ENCODE data around the gene GNA15.
"Not testable (repeated sequence)": the region's sequence is repeated elsewhere in the genome, so short reads cannot be mapped to it uniquely, and the experiment has no call there.

GNA15 gene, protein sequence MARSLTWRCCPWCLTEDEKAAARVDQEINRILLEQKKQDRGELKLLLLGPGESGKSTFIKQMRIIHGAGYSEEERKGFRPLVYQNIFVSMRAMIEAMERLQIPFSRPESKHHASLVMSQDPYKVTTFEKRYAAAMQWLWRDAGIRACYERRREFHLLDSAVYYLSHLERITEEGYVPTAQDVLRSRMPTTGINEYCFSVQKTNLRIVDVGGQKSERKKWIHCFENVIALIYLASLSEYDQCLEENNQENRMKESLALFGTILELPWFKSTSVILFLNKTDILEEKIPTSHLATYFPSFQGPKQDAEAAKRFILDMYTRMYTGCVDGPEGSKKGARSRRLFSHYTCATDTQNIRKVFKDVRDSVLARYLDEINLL

GRCh38 chr19:3135961-3136683, at the start of gene GNA15:
Gene GNA15, plus strand, starts transcription at chr19:3136033. Its CDS starts 418 bp downstream, at chr19:3136451.
- DNase-seq: no peak

DNA sequence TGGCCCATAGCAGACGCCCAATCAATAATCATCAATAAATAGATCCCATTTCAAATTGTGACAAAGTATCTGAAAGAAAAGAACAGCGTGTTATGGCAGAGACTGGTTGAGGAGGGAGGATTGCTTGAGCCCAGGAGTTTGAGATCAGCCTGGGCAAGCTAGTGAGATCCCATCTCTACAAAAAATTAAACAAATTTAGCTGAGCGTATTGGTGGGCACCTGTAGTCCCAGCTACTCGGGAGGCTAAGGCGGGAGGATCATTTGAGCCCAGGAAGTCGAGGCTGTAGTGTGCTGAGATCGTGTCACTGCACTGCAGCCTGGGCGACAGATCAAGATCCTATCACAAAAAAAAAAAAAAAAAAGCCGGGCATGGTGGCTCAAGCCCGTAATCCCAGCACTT, 48.1 kb upstream of the GNA15 start:
- no peak for DNase-seq

GRCh38 chr19:3089299-3089855, 46.5 kb upstream of the GNA15 start:
- DNase-seq: not testable (repeated sequence)

- no peak for DNase-seq
Measured at GRCh38 chr19:3094601-3095440, 41.0 kb upstream of the GNA15 start.

DNA sequence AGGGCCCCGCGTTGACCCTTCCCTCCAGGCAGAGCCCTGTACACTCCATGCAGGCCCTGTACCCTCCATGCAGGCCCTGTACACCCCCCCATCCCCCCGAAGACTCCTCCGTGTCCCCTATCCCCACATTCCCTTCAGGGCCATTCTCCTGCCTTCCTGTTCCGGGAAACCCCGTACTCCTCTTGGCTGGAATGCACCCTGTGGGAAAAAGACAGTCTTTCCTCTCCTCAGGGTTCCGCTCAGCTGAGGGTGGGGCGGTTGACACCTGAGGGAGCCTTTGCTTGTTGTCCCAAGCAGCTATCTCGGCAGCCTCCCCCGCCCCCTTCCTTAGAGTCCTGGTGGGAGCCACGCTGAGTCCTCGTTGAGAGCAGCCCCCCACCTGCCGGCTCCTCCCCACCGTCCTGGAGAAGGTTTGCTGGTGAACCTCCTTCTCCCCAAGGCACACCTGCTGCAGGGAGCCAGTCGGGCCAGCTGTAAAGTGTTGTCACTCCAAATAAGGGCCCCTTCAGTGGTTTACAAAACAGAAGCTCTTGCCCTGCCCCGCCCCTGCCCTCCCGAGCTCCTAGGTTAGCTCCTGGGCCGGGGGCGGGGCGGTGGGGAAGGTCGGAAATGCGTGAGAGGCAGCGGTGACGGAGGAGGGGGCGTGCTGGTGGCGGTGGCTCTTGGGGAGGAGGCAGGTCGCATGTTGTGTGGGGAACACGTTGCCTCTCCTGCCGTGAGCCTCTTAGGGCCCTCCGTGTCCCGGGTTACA, 40.2 kb upstream of the GNA15 start:
- DNase-seq: no peak

DNA sequence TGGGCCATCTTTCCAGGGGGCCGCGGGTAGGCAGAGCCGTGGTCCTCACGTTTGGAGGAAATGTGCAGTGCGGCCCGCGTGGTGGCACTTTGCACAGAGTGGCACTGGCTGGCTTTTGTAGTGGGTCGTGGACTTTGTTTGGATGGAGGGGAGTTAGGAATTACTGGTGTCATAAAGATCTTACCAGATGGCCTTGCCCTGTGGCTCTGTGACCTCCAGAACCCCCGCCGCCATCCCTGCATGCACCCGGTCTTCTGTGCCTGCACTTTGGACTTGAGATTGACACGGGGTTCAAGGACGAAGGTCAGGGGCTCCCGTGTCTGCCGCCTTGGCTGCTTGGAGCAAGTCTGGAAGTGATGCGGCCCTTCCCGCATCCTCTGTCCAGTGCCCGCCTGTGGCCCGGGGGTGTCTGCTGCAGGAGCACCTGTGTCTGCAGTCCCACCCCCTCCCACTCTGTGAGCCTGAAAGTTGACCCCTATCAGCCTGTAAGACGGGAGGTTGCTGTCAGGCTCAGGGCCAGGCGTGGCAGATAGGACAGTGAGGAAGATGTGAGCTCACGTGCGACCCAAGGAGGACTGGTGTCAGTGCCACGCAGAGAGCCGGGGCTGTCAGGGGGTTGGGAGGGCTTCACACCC, 39.4 kb upstream of the GNA15 start:
- no peak for DNase-seq

DNA sequence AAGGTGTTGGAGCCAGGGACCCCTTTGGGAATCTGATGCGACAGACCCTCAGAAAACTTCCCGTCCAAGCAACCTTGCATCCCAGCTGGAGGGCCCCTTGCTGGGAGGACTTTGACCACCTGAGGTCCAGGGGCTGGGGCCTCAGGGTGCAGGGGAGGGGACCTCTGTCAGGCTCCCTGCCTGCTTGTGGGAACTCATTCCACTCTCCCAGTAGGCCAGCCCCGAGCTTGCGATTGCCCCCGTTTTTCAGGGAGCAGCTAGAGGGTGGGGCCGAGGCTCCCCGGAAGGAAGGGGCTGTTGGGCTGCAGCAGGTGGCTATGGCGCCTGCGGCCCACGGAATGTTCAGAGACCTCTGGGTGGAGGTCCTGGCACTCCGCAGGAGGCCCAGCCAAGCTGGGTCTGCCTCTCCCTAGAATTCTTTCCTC, 38.9 kb upstream of the GNA15 start:
- no peak for DNase-seq

DNA sequence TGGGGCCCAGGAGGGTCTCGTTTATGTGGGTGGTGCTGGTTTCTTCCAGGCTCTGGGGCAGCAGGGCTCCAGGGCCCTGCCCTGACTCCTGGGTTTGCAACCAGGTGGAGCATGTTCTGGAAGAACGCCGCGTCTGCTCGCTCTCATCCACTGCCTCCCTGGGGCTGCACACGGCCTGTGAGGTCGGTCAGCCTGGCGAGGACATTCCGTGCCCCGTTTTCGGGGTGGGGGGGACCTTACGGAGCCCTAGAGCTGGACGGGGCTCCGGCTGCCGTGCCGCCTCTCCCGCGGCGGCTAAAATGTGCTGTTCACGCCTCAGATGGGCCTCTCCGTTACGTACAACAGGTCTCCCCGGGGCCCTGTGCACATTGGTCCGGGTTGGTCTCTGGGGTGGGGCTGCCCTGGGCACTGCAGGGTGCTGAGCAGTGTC, 38.4 kb upstream of the GNA15 start:
- no peak for DNase-seq

DNA sequence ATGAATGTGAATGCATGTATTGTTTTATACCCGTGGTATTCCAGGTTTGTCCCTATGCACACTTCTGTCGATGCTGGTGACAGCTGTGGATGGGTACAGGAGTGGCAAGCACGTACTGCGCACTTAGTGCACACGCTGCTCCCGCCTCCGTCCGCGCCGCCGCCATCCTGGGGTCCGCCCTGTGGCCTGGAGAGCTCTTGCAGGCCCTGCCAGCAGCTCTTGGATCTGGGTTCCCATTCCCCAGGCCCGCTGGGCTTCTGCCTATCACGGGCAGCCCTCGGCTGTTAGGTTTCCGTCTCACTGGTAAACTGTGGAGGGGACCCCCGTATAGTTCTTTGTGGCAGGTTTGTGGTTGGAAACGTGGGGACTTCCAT, 37.7 kb upstream of the GNA15 start:
- no peak for DNase-seq

GRCh38 chr19:3098515-3099346, 37.1 kb upstream of the GNA15 start:
- DNase-seq: no peak

- no peak for DNase-seq
Measured at GRCh38 chr19:3099347-3100145, 36.3 kb upstream of the GNA15 start.

GRCh38 chr19:3100331-3100730, 35.5 kb upstream of the GNA15 start:
- no peak for DNase-seq

- no peak for DNase-seq
Measured at GRCh38 chr19:3100747-3101730, 34.8 kb upstream of the GNA15 start.

DNA sequence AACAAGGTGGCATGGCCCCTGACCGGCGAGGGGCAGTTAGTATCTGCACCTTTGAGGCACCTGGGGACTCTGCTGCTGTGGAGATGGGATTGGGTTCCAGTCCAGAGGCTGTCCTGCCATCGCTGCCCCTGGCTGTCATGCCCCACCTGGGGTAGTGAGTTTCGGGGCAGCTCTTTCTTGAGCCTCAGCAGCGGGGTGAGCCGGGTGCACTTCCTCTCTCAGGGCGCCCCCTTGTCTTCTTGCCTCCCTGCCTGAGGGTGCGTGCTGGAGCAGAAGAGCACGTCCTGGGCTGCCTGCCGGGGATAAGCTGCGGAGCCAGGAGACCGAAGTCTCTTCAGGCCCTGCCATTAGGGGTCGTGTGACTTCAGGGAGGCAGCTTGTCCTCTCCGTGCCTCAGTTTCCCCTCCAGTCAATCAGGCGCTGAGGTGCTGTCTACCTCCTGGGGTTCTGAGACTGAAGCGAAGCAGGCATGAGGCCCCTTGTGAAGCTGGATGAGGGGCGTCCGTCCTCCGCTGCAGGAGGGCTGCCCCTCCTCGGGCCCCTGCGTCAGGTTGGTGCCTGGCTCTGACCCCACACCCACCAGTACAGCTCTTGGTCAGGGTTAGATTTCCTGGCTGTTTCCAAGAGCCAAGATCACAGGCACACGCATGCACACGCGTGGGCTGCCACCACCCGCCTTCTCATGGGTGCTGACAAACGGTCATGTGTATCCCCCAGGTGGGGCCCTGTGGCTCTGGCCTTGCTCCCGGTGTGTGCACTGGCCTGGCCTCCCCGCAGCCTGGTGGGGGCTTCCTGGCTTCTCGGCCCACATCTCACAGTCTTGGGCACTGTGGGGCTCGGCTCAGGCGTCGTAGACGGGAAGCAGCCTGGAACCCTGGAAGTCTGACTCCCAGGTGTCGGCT, 33.3 kb upstream of the GNA15 start:
- no peak for DNase-seq

- no peak for DNase-seq
Measured at GRCh38 chr19:3104708-3104983, 31.2 kb upstream of the GNA15 start.

DNA sequence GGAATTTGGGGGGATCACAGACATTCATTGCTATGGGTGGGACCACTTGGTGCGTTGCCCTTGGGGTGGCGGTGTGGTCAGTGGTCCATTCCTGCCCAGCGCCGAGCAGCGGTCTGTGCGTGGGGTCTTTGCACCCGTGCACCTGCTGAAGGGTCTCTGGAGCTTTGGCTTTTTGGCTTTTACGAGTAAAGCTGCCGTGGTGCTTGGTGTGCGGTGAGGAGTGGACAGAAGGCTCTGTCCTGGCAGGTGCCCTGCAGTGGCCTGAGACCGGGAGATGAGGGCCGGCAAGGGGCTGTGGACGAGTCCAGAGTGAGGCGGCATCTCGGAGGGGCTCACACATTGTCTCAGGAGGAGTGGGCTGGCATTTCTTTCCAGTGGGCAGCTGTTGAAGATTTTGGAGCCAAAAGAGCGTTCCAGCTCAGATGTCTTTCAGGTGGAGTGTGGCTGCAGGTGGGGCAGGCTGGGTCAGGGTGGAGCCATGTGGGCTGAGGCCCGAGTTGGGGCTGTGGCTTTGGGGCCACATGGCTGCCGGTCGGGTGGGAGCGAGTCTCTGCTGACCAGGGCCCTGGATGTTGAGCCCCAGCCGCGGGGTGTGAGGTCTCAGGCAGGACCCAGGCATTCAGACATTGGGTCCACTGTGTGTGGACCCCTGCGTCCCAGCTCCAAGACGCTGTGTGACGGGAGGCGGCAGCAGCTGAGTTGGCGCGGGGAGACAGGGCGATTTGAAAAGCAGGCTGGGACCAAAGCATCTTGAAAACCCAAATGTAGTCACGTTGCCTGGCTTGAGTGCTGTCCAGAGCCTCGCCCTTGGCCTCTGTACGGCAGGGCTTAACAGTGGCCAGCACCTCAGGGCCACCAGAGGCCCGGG, 30.0 kb upstream of the GNA15 start:
- DNase-seq: no peak
